MG63 (cell line): Measurements from ENCODE around the gene VWA8. TPM values are rescaled to one million over a fixed set of nuclear protein-coding genes. Genes with fewer than 3 reads are reported as not detected.

Experiments
- DNase-seq: peaks from one replicate; pipeline ENCODE4 v3.0.0-alpha.2; 2020
- H3K27me3 ChIP-seq: fragments of 250-450 bp; sonication (Bioruptor Pico); 2 replicates; pipeline ENCODE4 v1.5.1; 2020; ENCODE audit warnings: mild to moderate bottlenecking, moderate library complexity
- H3K36me3 ChIP-seq: fragments of 250-450 bp; sonication (Bioruptor Pico); 2 replicates; pipeline ENCODE4 v1.5.1; 2020; ENCODE audit warnings: mild to moderate bottlenecking, moderate library complexity
- H3K4me3 ChIP-seq: fragments of 250-450 bp; sonication (Bioruptor Pico); 2 replicates; pipeline ENCODE4 v1.5.1; 2020; ENCODE audit warnings: mild to moderate bottlenecking, moderate library complexity
- H3K9me3 ChIP-seq: fragments of 250-450 bp; sonication (Bioruptor Pico); 2 replicates; pipeline ENCODE4 v1.5.1; 2020; ENCODE audit warnings: mild to moderate bottlenecking, moderate library complexity
- total RNA-seq: library from RNA; depleted of rRNA; stranded (reverse); fragments of >200 nt; shearing (Covaris generic); gene quantifications from 2 replicates; pipeline ENCODE4 v1.2.3, GENCODE V29; 2014; ENCODE audit warnings: low replicate concordance

The VWA8 gene
- total RNA-seq, 1 experiment from 2014 or later, result 10.5 TPM

DNA sequence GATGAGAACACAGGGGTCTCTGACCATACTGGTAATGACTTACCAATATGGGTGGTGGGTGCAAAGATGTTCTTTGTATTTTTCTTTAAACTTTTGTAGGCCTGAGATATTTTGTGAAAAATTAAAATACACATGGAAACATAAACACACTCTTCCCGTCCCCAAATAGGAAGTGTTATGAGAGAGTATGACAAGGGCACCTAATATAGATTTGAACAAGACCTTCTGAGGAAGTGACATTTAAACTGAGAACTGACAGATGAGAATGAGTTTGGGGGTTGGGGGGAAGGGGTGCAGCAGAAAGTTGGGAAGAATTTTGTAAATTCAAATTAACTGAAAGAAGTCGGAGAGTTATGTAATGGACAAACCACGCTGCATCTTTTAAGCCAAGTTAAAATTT, 279.3 kb downstream of the VWA8 start:
- DNase-seq, result no peak
- Histone ChIP-seq H3K27me3 (no peaks in the 10 kb centered on the region), H3K4me3 (no peak overlapping the region), H3K36me3 (peaks cover 3% of the 10 kb centered on the region; the same call in 1 of the 2 replicates), H3K9me3 (no peaks in the 10 kb centered on the region)

DNA sequence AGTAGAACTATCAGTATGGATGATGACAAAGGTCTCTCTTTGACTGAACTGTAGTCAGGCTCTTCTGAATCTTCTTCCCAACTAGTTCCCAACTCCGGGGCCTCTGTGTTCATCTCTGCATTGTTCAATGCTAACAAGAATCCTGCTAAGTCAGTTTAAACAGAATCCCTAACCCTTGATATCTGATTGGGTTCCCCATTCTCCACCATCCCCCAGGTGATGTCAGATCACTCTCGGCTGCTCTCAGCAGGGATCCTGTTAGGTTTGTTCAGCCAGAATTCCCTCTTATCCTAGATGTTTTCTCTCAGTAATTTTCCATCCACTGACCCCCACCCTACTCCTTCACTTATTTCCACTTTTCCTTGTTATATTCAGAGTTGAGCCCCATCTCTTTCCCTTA, 280.0 kb downstream of the VWA8 start:
- Histone ChIP-seq H3K4me3 (no peak overlapping the region), H3K27me3 (no peaks in the 10 kb centered on the region), H3K9me3 (no peaks in the 10 kb centered on the region), H3K36me3 (peaks cover 3% of the 10 kb centered on the region; the same call in 1 of the 2 replicates)
- DNase-seq, result no peak

DNA sequence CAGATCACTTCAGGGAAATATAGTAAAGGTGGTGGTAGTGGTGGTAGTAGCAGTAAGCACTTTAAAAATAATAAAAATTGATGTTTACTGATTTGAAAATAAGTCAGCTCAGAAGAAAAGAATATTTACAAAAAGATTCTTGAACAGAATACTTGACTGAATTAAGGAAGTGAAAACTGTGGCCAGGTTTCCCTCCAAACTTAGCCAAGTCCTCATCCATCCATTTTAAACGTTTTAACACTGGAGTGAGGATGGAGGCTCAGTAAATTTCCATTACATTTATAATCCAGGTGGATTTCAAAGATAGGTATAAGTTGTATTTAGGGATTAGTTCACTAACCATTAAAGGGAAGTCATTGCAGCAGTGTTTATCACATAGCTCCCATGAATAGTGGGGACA, 282.1 kb downstream of the VWA8 start:
- H3K4me3 ChIP-seq, result no peak overlapping the region
- H3K27me3 ChIP-seq, result no peaks in the 10 kb centered on the region
- DNase-seq, result no peak
- H3K36me3 ChIP-seq, result no peaks in the 10 kb centered on the region
- H3K9me3 ChIP-seq, result no peaks in the 10 kb centered on the region

DNA sequence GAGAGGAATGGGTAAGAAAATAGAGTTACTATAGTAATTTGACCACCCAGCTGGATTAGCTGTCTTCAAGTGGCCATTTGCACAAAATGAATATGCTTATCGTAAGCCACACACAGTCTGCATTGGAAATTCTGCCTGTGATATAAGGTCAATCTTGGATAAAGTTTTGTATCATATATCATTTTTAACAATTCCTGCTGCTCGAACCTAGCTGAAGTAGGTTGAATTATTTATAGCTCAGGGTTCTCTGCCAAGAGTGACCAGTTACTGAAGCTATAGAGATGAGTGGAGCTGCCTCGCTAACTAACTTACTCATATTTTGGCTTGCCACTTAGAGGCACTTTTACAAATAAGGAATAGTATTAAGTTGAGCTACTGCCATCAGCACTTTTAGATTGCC, 282.7 kb downstream of the VWA8 start:
- Histone ChIP-seq H3K27me3 (no peaks in the 10 kb centered on the region), H3K4me3 (no peak overlapping the region), H3K36me3 (no peaks in the 10 kb centered on the region), H3K9me3 (no peaks in the 10 kb centered on the region)
- peak; percentile 21 for DNase-seq

DNA sequence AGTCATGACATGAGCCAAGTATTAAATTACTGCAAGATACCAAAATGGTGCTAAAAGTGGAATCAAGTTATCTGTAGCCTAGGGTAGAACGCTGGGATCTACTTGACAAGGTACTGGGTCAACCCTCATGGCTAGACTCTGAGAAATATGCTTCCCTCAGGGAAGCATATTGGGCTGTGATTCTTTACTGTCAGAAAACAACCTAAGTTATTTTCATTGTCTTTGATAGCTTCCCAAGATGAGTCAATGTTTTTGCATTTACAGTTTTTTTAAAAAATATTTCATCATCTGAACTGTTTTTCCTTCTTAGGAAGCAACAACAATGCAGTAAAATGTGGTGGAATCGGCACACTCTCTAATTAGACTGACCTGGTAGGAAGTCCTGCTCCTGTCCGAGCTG, 285.6 kb downstream of the VWA8 start:
- no peaks in the 10 kb centered on the region for H3K36me3 ChIP-seq
- DNase-seq, result no peak
- no peak overlapping the region for H3K4me3 ChIP-seq
- no peaks in the 10 kb centered on the region for H3K9me3 ChIP-seq
- no peaks in the 10 kb centered on the region for H3K27me3 ChIP-seq

DNA sequence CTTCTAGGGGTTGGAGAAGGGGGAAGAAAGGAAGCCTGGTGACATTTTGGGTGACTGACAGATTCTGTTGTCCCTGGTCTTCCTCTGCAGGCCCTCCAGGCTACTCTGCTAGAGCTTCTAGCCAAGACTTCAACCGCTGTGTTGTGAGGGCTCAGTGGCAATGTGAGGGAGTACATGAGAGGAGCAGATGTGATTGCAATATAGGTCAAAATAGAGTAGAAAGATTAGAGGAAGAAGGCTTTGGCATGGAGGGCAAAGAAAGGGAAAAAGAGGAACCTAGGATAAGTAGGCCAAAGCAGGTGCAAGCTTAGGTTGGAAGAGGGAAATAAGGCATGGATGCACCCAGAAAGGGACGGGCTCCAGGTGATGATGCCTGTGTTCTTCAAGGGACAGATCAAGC, 286.7 kb downstream of the VWA8 start:
- no peak overlapping the region for H3K4me3 ChIP-seq
- H3K27me3 ChIP-seq, result no peaks in the 10 kb centered on the region
- DNase-seq, result no peak
- H3K36me3 ChIP-seq, result no peaks in the 10 kb centered on the region
- no peaks in the 10 kb centered on the region for H3K9me3 ChIP-seq

DNA sequence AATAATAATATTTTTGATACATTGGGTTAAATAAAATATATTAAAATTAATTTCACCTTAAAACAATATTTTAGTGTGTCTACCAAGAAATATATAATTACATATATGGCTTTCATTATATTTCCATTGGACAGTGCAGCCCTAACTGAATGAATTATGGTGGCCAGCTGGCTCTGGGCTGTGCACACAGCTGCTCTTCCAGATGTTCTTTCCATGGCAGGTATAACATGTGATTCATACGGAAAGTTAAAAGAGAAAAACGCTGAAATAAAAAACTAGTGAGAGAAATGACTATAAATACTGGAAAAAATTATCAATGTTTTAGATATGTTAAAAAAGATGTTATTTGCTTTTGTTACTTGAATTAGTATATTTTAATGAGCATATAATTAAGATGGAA, 287.3 kb downstream of the VWA8 start:
- no peak for DNase-seq
- no peaks in the 10 kb centered on the region for H3K27me3 ChIP-seq
- no peaks in the 10 kb centered on the region for H3K36me3 ChIP-seq
- no peak overlapping the region for H3K4me3 ChIP-seq
- no peaks in the 10 kb centered on the region for H3K9me3 ChIP-seq

DNA sequence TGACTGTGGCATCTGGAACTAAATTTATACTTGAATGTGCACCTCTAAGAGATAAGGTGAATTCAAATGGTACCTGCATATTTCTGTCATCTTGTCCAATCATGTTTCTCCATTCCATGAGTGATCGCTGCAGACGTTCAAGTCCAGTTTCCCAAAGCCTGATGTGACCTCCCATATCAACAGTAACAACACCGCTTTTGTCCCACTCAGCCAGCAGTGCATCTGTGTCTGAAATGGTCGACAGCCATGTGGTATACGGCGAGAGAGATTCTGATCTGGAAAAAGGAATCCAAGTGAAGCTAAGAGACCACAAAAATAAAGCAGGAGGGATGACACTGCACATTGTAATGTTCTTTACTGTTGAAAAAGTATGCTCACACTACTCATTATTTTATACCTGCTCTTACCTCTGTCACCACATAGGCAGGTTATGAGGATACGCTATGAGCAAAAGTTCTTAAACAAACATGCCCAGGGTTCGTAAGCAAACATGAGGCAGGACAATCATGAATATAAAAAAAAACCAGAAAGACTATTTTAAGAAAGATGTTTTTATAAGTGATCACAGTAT, 290.0 kb downstream of the VWA8 start:
- no peaks in the 10 kb centered on the region for H3K9me3 ChIP-seq
- no peaks in the 10 kb centered on the region for H3K36me3 ChIP-seq
- H3K4me3 ChIP-seq, result no peak overlapping the region
- H3K27me3 ChIP-seq, result no peaks in the 10 kb centered on the region
- no peak for DNase-seq

DNA sequence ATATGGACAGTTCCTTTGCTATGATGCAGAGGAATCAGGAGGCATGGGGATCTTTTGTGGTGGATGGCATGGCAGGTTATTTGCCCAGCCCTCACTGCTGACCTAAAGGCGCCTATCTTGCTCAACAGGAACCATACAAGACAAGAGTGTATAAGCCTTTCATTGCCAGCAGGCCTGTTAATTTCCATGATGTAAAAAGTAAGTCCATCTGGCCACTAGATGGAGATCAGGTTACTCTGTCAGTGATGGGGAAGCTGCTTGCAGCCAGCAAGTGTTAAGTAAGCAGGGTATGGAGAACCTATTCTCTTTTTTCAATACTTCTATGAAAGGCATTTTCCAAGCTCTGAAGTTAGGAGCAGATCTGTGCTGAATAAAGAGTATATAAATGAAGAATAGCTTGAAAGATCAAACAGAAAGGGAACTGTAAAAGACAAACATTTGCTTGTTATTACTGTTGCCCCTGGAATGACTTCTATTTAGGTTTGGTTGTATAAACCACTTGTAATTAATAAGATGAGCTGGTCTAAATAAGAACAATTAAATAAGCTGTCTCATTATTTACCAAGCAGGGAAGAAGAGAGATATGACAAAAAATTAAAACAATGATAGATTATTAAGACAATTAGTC, 292.7 kb downstream of the VWA8 start:
- Histone ChIP-seq H3K36me3 (no peaks in the 10 kb centered on the region), H3K4me3 (no peak overlapping the region), H3K27me3 (no peaks in the 10 kb centered on the region), H3K9me3 (no peaks in the 10 kb centered on the region)
- DNase-seq, result peak; percentile 52

DNA sequence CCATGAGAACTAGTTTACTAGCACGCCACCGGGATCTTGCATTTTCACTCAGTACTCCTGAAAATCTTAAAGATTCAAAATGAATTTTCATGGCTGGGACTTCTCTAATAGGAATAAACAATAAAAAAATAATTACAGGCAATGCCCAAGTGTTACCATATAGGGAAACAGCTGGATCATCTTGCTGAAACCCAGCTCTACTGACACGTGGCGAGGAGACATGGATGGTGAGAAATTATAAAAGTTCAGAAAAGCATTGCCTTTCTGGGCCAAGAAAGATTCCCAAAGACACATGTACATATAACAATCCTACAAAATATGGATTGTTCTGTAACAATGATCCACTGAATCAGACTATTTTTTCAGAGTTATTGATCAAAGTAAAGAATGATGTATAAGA, 294.3 kb downstream of the VWA8 start:
- Histone ChIP-seq H3K36me3 (no peaks in the 10 kb centered on the region), H3K9me3 (no peaks in the 10 kb centered on the region), H3K4me3 (no peak overlapping the region), H3K27me3 (no peaks in the 10 kb centered on the region)
- no peak for DNase-seq

DNA sequence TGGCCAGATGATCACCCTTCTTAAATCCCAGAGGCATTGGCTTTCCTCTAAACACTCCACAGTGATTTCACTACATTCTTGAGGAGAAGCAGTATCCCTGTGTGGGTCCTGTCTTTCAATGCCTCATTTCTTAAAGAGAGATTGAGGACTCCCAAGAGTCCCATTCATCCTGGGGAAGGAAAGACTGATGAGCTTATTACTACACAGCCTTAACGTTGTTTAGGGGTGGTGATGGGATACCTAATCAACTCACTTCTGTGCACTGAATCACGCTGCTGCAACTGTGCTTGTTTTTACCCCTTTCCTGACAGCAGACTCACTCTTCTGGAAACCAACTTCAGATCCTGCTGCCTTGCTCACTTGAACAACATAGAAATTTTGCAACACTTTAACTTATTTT, 300.5 kb downstream of the VWA8 start:
- no peaks in the 10 kb centered on the region for H3K27me3 ChIP-seq
- no peak for DNase-seq
- no peaks in the 10 kb centered on the region for H3K36me3 ChIP-seq
- no peak overlapping the region for H3K4me3 ChIP-seq
- no peaks in the 10 kb centered on the region for H3K9me3 ChIP-seq

DNA sequence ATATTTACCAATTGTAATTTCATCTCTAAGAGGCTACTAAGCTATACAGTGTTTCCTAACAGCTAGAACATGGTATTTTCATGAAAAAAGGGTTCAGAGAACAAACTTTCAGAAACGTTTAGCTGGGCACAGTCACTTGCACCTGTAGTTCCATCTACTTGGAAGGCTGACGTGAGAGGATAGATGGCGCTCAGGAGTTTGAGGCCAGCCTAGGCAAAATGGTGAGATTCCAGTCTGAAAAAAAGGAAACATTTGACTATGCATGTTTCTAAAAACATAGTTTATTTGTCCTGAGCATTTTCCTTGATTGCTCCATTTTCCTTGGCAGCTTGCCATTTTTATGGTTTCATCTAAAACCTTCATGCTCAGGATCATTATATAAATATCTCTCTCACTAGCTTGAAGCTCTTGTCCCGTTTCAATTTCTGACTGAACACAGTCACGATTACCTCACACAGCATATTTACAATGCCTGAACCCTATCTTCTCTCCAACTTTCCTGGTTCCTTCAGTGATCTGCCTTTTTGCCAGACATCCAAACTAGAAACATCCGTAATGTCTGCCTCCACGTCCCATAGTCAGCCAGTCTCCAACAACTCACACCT, 302.8 kb downstream of the VWA8 start:
- Histone ChIP-seq H3K27me3 (no peaks in the 10 kb centered on the region), H3K4me3 (no peak overlapping the region), H3K9me3 (no peaks in the 10 kb centered on the region), H3K36me3 (no peaks in the 10 kb centered on the region)
- DNase-seq, result no peak

DNA sequence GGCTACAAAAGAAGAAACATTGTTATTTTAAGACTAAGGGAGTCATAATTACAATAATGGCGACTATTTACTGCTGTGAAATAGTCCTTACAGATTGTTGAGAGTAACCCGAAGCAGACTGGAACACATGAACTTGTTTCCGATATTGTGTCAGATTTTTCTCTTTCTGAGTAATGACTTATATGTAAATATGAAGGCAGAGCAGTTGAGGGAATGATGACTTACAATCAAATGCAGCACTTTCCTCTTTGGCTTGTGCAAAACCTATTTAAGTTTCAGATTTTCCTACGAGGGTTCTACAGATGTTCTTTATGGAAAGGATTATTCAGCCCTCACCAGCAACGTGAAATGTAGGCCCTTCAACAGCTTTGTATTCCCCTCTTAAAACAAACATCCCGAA, 304.9 kb downstream of the VWA8 start:
- no peak for DNase-seq
- H3K4me3 ChIP-seq, result no peak overlapping the region
- no peaks in the 10 kb centered on the region for H3K9me3 ChIP-seq
- H3K27me3 ChIP-seq, result no peaks in the 10 kb centered on the region
- H3K36me3 ChIP-seq, result no peaks in the 10 kb centered on the region

DNA sequence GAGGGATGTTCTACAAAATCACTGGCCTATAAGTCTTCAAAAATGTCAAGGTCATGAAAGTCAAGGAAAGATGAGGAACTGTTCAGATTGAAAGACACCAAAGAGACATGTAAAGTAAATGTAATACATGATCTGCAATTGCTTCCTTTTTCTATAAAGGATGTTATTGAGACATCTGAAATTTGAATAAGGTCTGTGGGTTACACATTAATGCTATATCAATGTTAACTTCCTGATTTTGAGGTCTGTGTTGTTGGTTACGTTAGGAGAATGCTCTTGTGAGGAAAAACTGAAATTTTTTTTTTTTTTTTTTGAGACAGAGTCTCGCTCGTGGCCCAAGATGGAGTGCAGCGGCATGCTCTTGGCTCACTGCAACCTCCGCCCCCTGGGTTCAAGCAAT, 306.1 kb downstream of the VWA8 start:
- H3K9me3 ChIP-seq, result no peaks in the 10 kb centered on the region
- H3K36me3 ChIP-seq, result no peaks in the 10 kb centered on the region
- no peak overlapping the region for H3K4me3 ChIP-seq
- no peaks in the 10 kb centered on the region for H3K27me3 ChIP-seq
- no peak for DNase-seq

DNA sequence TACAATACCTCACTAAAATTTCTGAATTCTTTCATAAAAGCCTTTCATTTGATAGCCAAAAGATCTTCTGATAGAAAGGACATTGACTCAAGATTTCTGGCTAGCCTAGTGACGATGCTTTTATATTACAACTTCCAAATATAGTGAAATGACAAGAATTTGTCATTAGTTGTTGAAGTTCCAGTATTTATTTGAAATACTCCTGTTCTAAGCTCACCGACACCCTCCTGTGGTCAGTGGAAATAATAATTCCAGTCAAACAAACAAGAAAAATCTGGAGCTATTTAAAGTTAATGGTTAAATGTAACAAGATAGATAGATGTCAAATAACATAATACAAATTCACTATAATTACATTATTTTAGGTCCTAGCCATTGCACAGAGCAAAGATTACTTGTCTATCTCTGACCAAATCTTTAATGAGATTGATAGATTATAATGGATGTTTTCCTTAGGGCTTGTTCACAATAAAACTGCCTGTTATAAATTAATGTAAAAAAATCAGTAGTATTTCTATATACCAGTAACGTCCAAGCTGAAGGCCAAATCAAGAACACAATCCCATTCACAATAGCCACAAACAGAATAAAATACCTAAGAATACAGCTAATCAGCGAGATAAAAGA, 308.1 kb downstream of the VWA8 start:
- no peak overlapping the region for H3K4me3 ChIP-seq
- H3K27me3 ChIP-seq, result no peaks in the 10 kb centered on the region
- DNase-seq, result no peak
- no peaks in the 10 kb centered on the region for H3K9me3 ChIP-seq
- no peaks in the 10 kb centered on the region for H3K36me3 ChIP-seq

DNA sequence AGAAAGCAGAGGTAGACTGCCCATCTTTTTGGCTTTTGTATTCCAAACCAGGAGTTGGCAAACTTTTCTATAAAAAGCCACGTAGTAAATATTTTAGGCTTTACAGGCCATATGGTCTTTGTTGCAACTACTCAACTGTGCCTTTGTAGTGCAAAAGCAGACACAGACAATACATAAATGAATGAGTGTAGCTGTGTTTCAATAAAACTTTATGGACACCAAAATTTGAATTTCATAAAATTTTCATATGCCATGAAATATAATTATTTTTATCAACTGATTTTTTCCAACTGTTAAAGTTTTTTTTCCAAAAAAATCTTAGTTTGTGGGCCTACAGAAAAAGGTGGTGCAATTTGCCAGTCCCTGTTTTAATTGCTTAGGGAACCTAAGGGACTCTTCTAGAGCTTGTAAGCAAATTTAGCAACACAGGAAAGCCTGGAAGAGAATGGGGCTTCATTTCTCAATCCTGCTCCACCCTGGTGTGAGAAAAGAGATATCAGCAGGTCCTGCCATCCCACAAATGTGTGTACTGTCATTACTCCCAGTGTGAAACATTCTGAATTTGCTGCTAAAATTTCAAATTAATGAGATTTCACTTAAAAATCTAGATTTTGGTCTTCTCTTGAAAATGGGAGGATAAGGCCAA, 309.4 kb downstream of the VWA8 start:
- no peaks in the 10 kb centered on the region for H3K27me3 ChIP-seq
- no peak overlapping the region for H3K4me3 ChIP-seq
- H3K9me3 ChIP-seq, result no peaks in the 10 kb centered on the region
- DNase-seq, result no peak
- H3K36me3 ChIP-seq, result no peaks in the 10 kb centered on the region

DNA sequence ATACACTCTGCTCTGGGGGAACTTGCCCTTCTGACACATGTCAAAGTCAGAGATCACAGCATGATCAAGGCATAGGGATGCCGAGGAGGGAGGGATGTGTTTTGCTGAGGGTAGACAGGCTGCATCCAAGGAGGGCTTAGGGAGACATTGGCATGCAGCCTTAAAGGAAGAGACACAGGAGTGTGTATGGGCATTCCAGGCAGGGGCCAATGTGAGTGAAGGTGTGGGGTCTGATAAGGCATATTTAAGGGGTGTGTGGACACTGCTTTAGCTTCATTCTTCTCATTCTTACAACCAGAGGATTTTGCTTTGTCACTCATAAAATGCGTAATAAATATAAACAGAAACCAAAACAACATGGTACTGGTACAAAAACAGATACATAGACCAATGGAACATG, 310.2 kb downstream of the VWA8 start:
- Histone ChIP-seq H3K4me3 (no peak overlapping the region), H3K27me3 (no peaks in the 10 kb centered on the region), H3K9me3 (no peaks in the 10 kb centered on the region), H3K36me3 (no peaks in the 10 kb centered on the region)
- no peak for DNase-seq
